Osteocyte (in vitro differentiated cells): ENCODE data around the gene SRGAP3. TPM values are rescaled to one million over a fixed set of nuclear protein-coding genes. Genes with fewer than 3 reads are reported as not detected.

Experiments
- DNase-seq: peaks from one replicate; pipeline ENCODE4 v3.0.0; 2021; ENCODE audit warnings: mixed read lengths; ENCODE audit not compliant: unreplicated experiment; ENCODE audit errors: extremely low spot score
- H3K27ac Mint-ChIP-seq: one replicate; pipeline ENCODE4 v1.8.0; 2021; ENCODE audit warnings: mild to moderate bottlenecking, mixed read lengths; ENCODE audit not compliant: unreplicated experiment
- H3K27me3 Mint-ChIP-seq: one replicate; pipeline ENCODE4 v1.8.0; 2021; ENCODE audit warnings: mixed read lengths; ENCODE audit not compliant: unreplicated experiment
- H3K36me3 Mint-ChIP-seq: one replicate; pipeline ENCODE4 v1.8.0; 2021; ENCODE audit warnings: mixed read lengths; ENCODE audit not compliant: unreplicated experiment
- H3K4me1 Mint-ChIP-seq: one replicate; pipeline ENCODE4 v1.8.0; 2021; ENCODE audit warnings: mixed read lengths; ENCODE audit not compliant: unreplicated experiment
- H3K4me3 Mint-ChIP-seq: one replicate; pipeline ENCODE4 v1.8.0; 2021; ENCODE audit warnings: mild to moderate bottlenecking, moderate library complexity, mixed read lengths; ENCODE audit not compliant: unreplicated experiment
- H3K9me3 Mint-ChIP-seq: one replicate; pipeline ENCODE4 v1.8.0; 2021; ENCODE audit warnings: mixed read lengths; ENCODE audit not compliant: unreplicated experiment
- total RNA-seq: library from RNA; stranded (reverse); gene quantifications from 2 replicates; pipeline ENCODE4 v1.2.1, GENCODE V29; 2021
- TF ChIP-seq, protein P1 (sequence below): fragments of 200-600 bp; sonication (generic); IDR thresholded peaks from 2 replicates; pipeline ENCODE4 v1.5.0; 2021; ENCODE audit warnings: antibody characterized with exemption, mild to moderate bottlenecking, moderate library complexity

SRGAP3 gene
- total RNA-seq, 1 donor from 2014 or later, result 2.6 TPM

DNA sequence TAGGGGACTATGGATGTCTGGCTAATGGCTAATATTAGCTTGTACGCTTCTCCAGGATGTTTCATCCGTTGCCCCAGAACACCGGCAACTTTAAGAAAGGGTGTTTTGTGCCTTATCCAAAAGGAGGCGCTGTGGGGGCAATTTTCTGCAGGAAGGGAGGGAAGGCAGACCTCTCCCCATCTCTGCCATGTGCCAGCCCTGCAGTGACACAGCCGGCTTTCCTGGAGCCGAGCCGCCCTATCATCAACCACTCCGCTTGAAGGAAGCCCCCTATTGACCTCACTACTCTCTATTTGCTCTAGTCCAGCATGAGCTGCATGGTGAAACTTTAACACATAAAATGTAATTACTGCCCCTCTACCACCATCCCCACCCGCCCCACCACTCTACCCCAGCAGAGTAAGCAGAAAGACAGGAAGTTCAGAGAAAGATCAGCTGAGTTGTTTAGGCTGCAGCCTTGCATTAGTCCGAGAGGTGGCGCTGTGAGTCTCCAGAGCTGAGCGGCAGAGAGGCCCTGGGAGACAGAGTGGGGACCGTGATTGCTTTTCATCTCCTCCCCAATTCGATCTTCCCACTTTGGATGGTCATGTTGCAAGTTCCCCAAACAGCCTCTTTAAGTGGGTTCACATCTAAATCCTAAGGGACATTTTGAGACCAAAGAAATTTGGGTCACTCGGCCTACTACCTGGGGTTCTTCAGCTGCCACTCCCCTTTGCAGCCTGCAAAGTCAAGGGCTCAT is 261.6 kb downstream of the SRGAP3 start:
- H3K4me1 Mint-ChIP-seq, result peaks cover 2% of the 10 kb centered on the region
- no peaks in the 10 kb centered on the region for H3K36me3 Mint-ChIP-seq
- DNase-seq, result no peak
- no peak overlapping the region for H3K27ac Mint-ChIP-seq
- TF ChIP-seq, protein P1, sequence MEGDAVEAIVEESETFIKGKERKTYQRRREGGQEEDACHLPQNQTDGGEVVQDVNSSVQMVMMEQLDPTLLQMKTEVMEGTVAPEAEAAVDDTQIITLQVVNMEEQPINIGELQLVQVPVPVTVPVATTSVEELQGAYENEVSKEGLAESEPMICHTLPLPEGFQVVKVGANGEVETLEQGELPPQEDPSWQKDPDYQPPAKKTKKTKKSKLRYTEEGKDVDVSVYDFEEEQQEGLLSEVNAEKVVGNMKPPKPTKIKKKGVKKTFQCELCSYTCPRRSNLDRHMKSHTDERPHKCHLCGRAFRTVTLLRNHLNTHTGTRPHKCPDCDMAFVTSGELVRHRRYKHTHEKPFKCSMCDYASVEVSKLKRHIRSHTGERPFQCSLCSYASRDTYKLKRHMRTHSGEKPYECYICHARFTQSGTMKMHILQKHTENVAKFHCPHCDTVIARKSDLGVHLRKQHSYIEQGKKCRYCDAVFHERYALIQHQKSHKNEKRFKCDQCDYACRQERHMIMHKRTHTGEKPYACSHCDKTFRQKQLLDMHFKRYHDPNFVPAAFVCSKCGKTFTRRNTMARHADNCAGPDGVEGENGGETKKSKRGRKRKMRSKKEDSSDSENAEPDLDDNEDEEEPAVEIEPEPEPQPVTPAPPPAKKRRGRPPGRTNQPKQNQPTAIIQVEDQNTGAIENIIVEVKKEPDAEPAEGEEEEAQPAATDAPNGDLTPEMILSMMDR, result peak; percentile 73
- H3K27me3 Mint-ChIP-seq, result no peaks in the 10 kb centered on the region
- no peak overlapping the region for H3K4me3 Mint-ChIP-seq
- no peaks in the 10 kb centered on the region for H3K9me3 Mint-ChIP-seq

DNA sequence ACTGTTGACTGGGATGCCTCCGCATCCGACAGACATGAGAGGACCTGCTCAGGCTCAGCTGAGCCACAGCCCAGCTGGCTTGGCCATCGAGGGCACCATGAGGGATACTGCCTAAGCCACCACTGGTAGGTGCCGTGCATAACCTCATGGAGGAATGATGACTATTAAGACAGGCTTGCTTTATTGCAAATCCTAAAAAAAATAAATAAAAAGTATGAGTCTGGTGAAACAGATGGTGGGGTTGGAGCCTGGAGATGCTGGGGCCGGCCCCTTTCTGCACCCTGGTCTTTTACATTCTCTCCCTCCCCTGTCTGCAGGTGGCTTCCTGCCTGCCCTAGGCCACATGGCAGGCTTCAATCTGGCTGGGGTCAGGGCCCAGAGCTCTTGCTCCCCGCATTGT is 262.2 kb downstream of the SRGAP3 start:
- H3K36me3 Mint-ChIP-seq, result no peaks in the 10 kb centered on the region
- H3K27ac Mint-ChIP-seq, result no peak overlapping the region
- no peaks in the 10 kb centered on the region for H3K9me3 Mint-ChIP-seq
- no peaks in the 10 kb centered on the region for H3K27me3 Mint-ChIP-seq
- DNase-seq, result peak; percentile 68
- TF ChIP-seq, protein P1, result no peak
- peaks cover 2% of the 10 kb centered on the region for H3K4me1 Mint-ChIP-seq
- no peak overlapping the region for H3K4me3 Mint-ChIP-seq

DNA sequence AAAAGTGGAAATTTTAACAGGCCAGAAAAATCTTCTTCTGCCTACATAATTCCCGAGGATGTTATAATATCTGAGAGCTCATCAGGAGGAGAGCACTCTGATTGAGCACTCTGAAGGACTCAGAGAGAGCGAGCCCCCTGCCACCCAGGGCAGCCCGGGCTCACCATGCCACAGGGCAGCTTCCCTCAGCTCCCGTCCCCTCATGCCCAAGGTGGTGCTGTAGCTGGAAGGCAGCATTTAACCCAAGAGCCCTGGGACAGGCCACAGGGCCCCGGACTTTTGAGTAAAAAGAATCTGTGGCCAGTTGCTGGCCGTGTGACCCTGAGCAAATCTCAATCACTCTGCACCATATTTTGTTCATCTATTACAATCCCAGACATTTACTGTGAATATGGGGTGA is 262.7 kb downstream of the SRGAP3 start:
- TF ChIP-seq, protein P1, result no peak
- Mint-ChIP-seq H3K4me1 (peaks cover 2% of the 10 kb centered on the region), H3K27me3 (peaks cover 2% of the 10 kb centered on the region), H3K36me3 (no peaks in the 10 kb centered on the region), H3K9me3 (no peaks in the 10 kb centered on the region), H3K27ac (no peak overlapping the region), H3K4me3 (no peak overlapping the region)
- DNase-seq, result peak; percentile 80

DNA sequence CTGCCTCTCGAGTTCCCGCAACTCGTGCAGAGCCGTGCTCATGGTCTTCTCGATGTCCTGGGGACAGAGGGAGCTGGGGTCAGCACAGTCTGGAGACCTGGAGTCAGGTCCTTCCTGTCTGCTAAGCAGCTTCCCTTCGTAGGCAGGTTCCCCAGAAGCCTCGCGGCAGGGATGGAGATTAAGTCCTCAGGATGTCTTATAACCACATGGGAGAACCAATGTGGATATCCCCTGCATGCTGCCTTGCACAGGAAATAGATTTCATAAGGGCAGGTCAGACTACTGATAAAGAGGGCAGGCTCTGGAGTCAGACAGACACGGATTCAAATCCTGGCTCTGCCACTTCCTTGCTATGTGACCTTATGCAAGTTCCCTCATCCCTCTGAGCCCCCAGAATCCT is 263.6 kb downstream of the SRGAP3 start:
- no peak for DNase-seq
- Mint-ChIP-seq H3K4me1 (peaks cover 2% of the 10 kb centered on the region), H3K27me3 (peaks cover 9% of the 10 kb centered on the region), H3K4me3 (no peak overlapping the region), H3K27ac (no peak overlapping the region), H3K9me3 (no peaks in the 10 kb centered on the region), H3K36me3 (no peaks in the 10 kb centered on the region)
- TF ChIP-seq, protein P1, result no peak

DNA sequence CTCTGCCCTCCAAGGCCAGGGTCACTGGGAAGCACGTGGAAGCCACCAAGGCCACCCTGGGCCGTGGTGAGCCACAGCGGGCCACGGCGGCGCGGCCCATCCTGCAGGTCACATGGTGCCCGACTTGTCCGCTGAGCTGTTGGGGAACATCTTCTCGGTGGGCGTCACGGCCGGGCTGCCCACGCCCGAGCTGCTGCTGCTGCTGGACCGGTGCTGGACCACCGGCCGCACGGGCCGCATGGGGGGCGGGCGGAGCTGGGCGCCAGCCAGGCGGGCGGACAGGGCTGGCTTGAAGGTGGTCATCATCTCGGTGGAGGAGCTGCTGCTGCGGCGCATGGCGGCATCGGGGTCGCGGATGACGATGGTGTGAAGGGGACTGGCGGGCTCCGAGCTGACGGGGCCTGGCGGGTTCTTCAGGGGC is 264.0 kb downstream of the SRGAP3 start:
- Mint-ChIP-seq H3K36me3 (no peaks in the 10 kb centered on the region), H3K9me3 (no peaks in the 10 kb centered on the region), H3K27ac (no peak overlapping the region), H3K4me3 (no peak overlapping the region), H3K27me3 (peaks cover 12% of the 10 kb centered on the region), H3K4me1 (peaks cover 2% of the 10 kb centered on the region)
- DNase-seq, result peak; percentile 84
- TF ChIP-seq, protein P1, result no peak
